Caco-2 (cell line): ENCODE measurements around the gene DLG2. TPM values are rescaled to one million over a fixed set of nuclear protein-coding genes. Genes with fewer than 3 reads are reported as not detected.

ENCODE experiments used
- BruUV-seq: library from RNA; stranded (reverse); fragments of 400-500 nt; replicated peaks from 2 replicates; lab custom pipeline; 2021; lab: Mats Ljungman, UMichigan
- CTCF ChIA-PET: fragments of 300-600 bp; sonication (Branson Sonifier 250); formaldehyde crosslinking; loops from one replicate; lab custom pipeline; 2022; ENCODE audit warnings: antibody characterized with exemption; lab: Charles Lee
- POLR2A ChIA-PET: fragments of 300-600 bp; sonication (Branson Sonifier 250); formaldehyde crosslinking; loops from one replicate; lab custom pipeline; 2022; ENCODE audit warnings: antibody characterized with exemption; lab: Charles Lee
- DNase-seq, 2 experiments: peaks; one replicate each; pipeline versions ENCODE4 v3.0.0 to v3.0.0-alpha.2; 2020 to 2022
- H3K27me3 ChIP-seq: replicated peaks from 2 replicates; pipeline ENCODE4 v1.6.0; 2011; ENCODE audit warnings: low read length; ENCODE audit not compliant: control insufficient read depth, insufficient read depth
- H3K36me3 ChIP-seq: 2 replicates; pipeline ENCODE4 v1.5.1; 2011; ENCODE audit warnings: low read length; ENCODE audit not compliant: control insufficient read depth, insufficient read depth
- H3K4me1 ChIP-seq: fragments of 250-450 bp; sonication (Bioruptor Pico); 2 replicates; pipeline ENCODE4 v1.5.1; 2020; ENCODE audit warnings: mild to moderate bottlenecking
- H3K4me3 ChIP-seq: 2 replicates; pipeline ENCODE4 v1.5.1; 2011; ENCODE audit warnings: low read depth, mild to moderate bottlenecking, control low read depth, low read length
- H3K9me3 ChIP-seq: fragments of 250-450 bp; sonication (Bioruptor Pico); 2 replicates; pipeline ENCODE4 v1.5.1; 2020; ENCODE audit warnings: mild to moderate bottlenecking, moderate library complexity
- H3K27ac Mint-ChIP-seq: one replicate; pipeline ENCODE4 v1.8.0; 2022; ENCODE audit warnings: mixed read lengths; ENCODE audit not compliant: unreplicated experiment
- H3K27me3 Mint-ChIP-seq: one replicate; pipeline ENCODE4 v1.8.0; 2022; ENCODE audit warnings: mixed read lengths; ENCODE audit not compliant: insufficient read depth, unreplicated experiment
- H3K36me3 Mint-ChIP-seq: one replicate; pipeline ENCODE4 v1.8.0; 2022; ENCODE audit warnings: mild to moderate bottlenecking, mixed read lengths; ENCODE audit not compliant: insufficient read depth, unreplicated experiment
- H3K4me1 Mint-ChIP-seq: one replicate; pipeline ENCODE4 v1.8.0; 2022; ENCODE audit warnings: low read depth, mixed read lengths; ENCODE audit not compliant: unreplicated experiment
- H3K4me3 Mint-ChIP-seq: one replicate; pipeline ENCODE4 v1.8.0; 2022; ENCODE audit warnings: mild to moderate bottlenecking, moderate library complexity, mixed read lengths; ENCODE audit not compliant: unreplicated experiment
- H3K9me3 Mint-ChIP-seq: one replicate; pipeline ENCODE4 v1.8.0; 2022; ENCODE audit warnings: mixed read lengths; ENCODE audit not compliant: unreplicated experiment
- CTCF ChIP-seq, 2 experiments: fragments of 200-600 bp in 1 of 2; IDR thresholded peaks; 1 replicate in 1 of 2; 2 replicates in 1 of 2; pipeline versions ENCODE4 v1.5.1 to v1.8.0; 2011 to 2022; ENCODE audit warnings: antibody characterized with exemption in 1 of 2, control low read depth in 1 of 2, inconsistent platforms in 1 of 2, low read depth in 1 of 2, low read length in 1 of 2, mild to moderate bottlenecking in 1 of 2, moderate library complexity in 1 of 2; ENCODE audit not compliant: insufficient read depth in 1 of 2, severe bottlenecking in 1 of 2, unreplicated experiment in 1 of 2
- intact Hi-C: fragments of 100-400 bp; cut with micrococcal nuclease; formaldehyde crosslinking; loops from one replicate; pipeline ENCODE4 v1.10.0; 2022; ENCODE audit not compliant: unreplicated experiment
- total RNA-seq: library from RNA; stranded (reverse); gene quantifications from 2 replicates; pipeline ENCODE4 v1.2.3, GENCODE V29; 2022

DLG2 gene
- total RNA-seq, 1 experiment from 2014 or later: 21.6 TPM

GRCh38 chr11:85307366-85307765 lies 319.8 kb downstream of the DLG2 start:
- H3K36me3 ChIP-seq: no peaks in the 10 kb centered on the region
- peaks cover 3% of the 10 kb centered on the region for H3K27me3 Mint-ChIP-seq
- H3K27me3 ChIP-seq: no peaks in the 10 kb centered on the region
- H3K36me3 Mint-ChIP-seq: no peaks in the 10 kb centered on the region
- H3K4me1 ChIP-seq: no peaks in the 10 kb centered on the region
- BruUV-seq: no TSS peak
- H3K4me3 Mint-ChIP-seq: no peak overlapping the region
- no peak for DNase-seq
- intact Hi-C loops: no loop called here
- H3K4me1 Mint-ChIP-seq: peaks cover 7% of the 10 kb centered on the region
- CTCF ChIA-PET: no interaction called here
- no peak overlapping the region for H3K4me3 ChIP-seq
- H3K9me3 Mint-ChIP-seq: no peaks in the 10 kb centered on the region
- no peak overlapping the region for H3K27ac Mint-ChIP-seq
- no peaks in the 10 kb centered on the region for H3K9me3 ChIP-seq
- POLR2A ChIA-PET: no interaction called here
- no peak for TF ChIP-seq CTCF (IDR thresholded peaks at IDR 0.05; ENCODE audit: insufficient read depth in 1 of 2, low read depth in 1 of 2, low read length in 1 of 2, severe bottlenecking in 1 of 2, unreplicated experiment in 1 of 2)

DNA sequence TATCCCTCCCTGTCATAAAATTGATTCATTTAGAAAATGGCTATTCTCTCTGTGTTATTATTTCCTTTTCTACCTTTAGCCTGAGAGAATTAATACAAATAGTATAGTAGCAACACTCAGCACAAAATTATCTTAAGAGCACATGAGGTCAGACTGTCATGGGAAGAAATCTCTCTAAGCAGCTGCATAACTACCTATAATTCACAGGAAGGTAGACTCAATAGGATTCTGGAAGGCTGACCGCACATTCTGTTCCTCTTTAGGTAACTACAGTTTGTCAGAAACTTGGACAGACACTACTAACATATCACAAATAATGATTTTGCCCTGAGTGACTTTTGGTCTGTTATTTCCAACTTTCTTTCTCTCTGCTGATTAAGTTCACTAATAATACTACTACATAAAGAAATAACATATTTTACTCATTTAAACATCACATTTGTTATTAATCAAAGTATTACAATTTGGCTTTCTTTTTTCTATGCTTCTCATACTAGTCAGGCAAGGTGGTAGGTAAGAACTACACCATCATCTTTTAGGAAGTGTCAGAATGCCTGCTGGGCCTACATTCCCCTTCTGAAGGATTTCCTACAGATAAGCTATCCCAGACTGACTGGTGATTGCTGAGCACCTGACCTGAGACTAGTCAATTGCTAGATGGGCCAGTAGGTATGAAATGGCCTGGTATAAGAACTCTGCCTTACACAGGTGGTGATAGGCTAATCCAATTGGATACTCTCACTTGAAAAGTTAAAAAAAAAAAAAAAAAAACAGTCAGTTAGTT lies 325.1 kb downstream of the DLG2 start:
- POLR2A ChIA-PET: no interaction called here

More for the DNA sequence above, 325.1 kb downstream of the DLG2 start:
- Histone ChIP-seq H3K9me3 (no peaks in the 10 kb centered on the region), H3K4me3 (no peak overlapping the region), H3K36me3 (no peaks in the 10 kb centered on the region), H3K27me3 (no peaks in the 10 kb centered on the region), H3K4me1 (peaks cover 16% of the 10 kb centered on the region)
- Mint-ChIP-seq H3K27ac (no peak overlapping the region), H3K36me3 (no peaks in the 10 kb centered on the region), H3K4me3 (no peak overlapping the region), H3K9me3 (no peaks in the 10 kb centered on the region), H3K4me1 (peaks cover 11% of the 10 kb centered on the region), H3K27me3 (no peaks in the 10 kb centered on the region)
- CTCF ChIA-PET: no interaction called here
- DNase-seq: no peak
- intact Hi-C loops: no loop called here
- TF ChIP-seq CTCF (IDR thresholded peaks at IDR 0.05; ENCODE audit: insufficient read depth in 1 of 2, low read depth in 1 of 2, low read length in 1 of 2, severe bottlenecking in 1 of 2, unreplicated experiment in 1 of 2): no peak
- no TSS peak for BruUV-seq
